HepG2 (cell line): ENCODE measurements around the gene REM2. TPM values are rescaled to one million over a fixed set of nuclear protein-coding genes. Genes with fewer than 3 reads are reported as not detected.

Source experiments
- FOSL2 ChIP-seq: sonication (generic); formaldehyde crosslinking; IDR thresholded peaks from 2 replicates; pipeline ENCODE4 v1.4.0; 2020; ENCODE audit warnings: missing genetic modification reagents
- FOXA3 ChIP-seq: IDR thresholded peaks from 2 replicates; pipeline ENCODE4 v1.6.1; 2016; ENCODE audit warnings: missing genetic modification reagents, missing compliant biosample characterization
- IRF2 ChIP-seq: IDR thresholded peaks from 2 replicates; pipeline ENCODE4 v1.6.1; 2018; ENCODE audit warnings: missing genetic modification reagents, missing compliant biosample characterization
- LCORL ChIP-seq, 2 experiments: fragments of 450-650 bp in 1 of 2; sonication (generic) in 1 of 2; formaldehyde crosslinking in 1 of 2; IDR thresholded peaks; 2 replicates each; pipeline versions ENCODE4 v1.5.0 to v1.6.1; 2017 to 2020; ENCODE audit warnings: antibody characterized with exemption in 1 of 2, missing genetic modification reagents in 1 of 2
- MTA3 ChIP-seq: sonication (generic); formaldehyde crosslinking; IDR thresholded peaks from 2 replicates; pipeline ENCODE4 v1.4.0; 2020; ENCODE audit warnings: missing genetic modification reagents
- RBM39 ChIP-seq: fragments of 200-400 bp; formaldehyde crosslinking; IDR thresholded peaks from one replicate; pipeline ENCODE4 v1.6.1; 2018; ENCODE audit warnings: antibody characterized with exemption, mild to moderate bottlenecking, low read depth, low read length; ENCODE audit not compliant: poor library complexity, severe bottlenecking
- RXRB ChIP-seq: IDR thresholded peaks from 2 replicates; pipeline ENCODE4 v1.6.1; 2016; ENCODE audit warnings: borderline replicate concordance, missing genetic modification reagents, missing compliant biosample characterization
- SKI ChIP-seq: fragments of 450-650 bp; IDR thresholded peaks from one replicate; pipeline ENCODE4 v1.6.1; 2018; ENCODE audit warnings: mild to moderate bottlenecking; ENCODE audit not compliant: partially characterized antibody
- ZNF335 ChIP-seq: sonication (generic); formaldehyde crosslinking; IDR thresholded peaks from 2 replicates; pipeline ENCODE4 v1.4.0; 2020; ENCODE audit warnings: missing genetic modification reagents
- polyA plus RNA-seq, 8 experiments: library from polyadenylated mRNA; depleted of rRNA in 3 of 8; stranded (reverse) in 7 of 8; unstranded in 1 of 8; fragments of >200 nt; fragmentation: Illumina TruSeq in 4 of 8; extraction: Trizol in 4 of 8; gene quantifications; 2 replicates each; pipeline versions ENCODE4 v1.2.1 to v1.2.3, GENCODE V29; 2011 to 2016; ENCODE audit warnings: low read depth in 4 of 8, missing spikeins in 1 of 8, mixed read lengths in 1 of 8; ENCODE audit not compliant: insufficient read depth in 1 of 8
- total RNA-seq, 5 experiments: library from RNA; depleted of rRNA; stranded (reverse); fragments of >200 nt; fragmentation: Illumina TruSeq; extraction: Trizol; gene quantifications; 2 replicates each; pipeline ENCODE4 v1.2.3, GENCODE V29; 2016; ENCODE audit warnings: low read depth in 1 of 5
- TF ChIP-seq, protein P1 (sequence below): sonication (generic); formaldehyde crosslinking; IDR thresholded peaks from 2 replicates; pipeline ENCODE4 v1.5.1; 2020; ENCODE audit warnings: mild to moderate bottlenecking, missing genetic modification reagents, moderate library complexity
- TF ChIP-seq, protein P2 (sequence below): IDR thresholded peaks from 2 replicates; pipeline ENCODE4 v1.6.1; 2016; ENCODE audit warnings: mild to moderate bottlenecking
- TF ChIP-seq, protein P3 (sequence below): sonication (generic); formaldehyde crosslinking; IDR thresholded peaks from 2 replicates; pipeline ENCODE4 v1.4.0; 2020; ENCODE audit warnings: mild to moderate bottlenecking, missing genetic modification reagents, borderline replicate concordance
- TF ChIP-seq, protein P4 (sequence below): sonication (generic); formaldehyde crosslinking; IDR thresholded peaks from 2 replicates; pipeline ENCODE4 v1.4.0; 2020; ENCODE audit warnings: mild to moderate bottlenecking, missing genetic modification reagents

The REM2 gene
- total and polyA plus RNA-seq, 2 of the 13 experiments (the other 11 are each of a cell fraction or from before 2014, with no cell fraction given), result 0.20 TPM; not detected in 1

DNA sequence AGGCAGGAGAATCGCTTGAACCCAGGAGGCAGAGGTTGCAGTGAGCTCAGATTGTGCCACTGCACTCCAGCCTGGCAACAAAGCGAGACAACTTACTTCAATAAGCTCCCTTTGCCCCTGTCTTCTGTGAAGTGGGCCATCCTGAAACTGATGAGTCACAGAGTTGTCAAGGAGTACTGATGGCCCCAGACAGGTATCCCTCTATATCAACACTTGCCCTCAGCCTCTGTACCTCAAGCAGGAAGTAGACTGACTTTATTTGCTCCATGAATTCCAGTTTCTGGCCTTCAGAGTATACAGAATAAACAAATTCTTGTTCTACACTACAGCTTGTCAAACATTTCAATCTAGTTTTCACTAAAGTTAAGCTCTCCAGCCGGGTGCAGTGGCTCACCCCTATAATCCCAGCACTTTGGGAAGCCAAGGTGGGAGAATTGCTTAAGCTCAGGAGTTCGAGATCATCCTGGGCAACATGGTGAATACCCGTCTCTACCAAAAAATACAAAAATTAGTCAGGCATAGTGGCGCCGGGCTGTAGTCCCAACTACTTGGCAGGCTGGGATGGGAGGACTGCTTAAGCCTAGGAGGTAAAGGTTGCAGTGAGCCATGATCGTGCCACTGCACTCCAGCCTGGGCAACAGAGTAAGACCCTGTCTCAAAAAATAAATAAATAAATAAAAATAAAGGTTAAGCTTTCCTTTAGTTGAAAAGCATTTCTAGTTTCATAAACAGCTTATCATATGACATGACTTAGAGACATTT is 27.9 kb upstream of the REM2 start (continued):
- TF ChIP-seq, protein P1, sequence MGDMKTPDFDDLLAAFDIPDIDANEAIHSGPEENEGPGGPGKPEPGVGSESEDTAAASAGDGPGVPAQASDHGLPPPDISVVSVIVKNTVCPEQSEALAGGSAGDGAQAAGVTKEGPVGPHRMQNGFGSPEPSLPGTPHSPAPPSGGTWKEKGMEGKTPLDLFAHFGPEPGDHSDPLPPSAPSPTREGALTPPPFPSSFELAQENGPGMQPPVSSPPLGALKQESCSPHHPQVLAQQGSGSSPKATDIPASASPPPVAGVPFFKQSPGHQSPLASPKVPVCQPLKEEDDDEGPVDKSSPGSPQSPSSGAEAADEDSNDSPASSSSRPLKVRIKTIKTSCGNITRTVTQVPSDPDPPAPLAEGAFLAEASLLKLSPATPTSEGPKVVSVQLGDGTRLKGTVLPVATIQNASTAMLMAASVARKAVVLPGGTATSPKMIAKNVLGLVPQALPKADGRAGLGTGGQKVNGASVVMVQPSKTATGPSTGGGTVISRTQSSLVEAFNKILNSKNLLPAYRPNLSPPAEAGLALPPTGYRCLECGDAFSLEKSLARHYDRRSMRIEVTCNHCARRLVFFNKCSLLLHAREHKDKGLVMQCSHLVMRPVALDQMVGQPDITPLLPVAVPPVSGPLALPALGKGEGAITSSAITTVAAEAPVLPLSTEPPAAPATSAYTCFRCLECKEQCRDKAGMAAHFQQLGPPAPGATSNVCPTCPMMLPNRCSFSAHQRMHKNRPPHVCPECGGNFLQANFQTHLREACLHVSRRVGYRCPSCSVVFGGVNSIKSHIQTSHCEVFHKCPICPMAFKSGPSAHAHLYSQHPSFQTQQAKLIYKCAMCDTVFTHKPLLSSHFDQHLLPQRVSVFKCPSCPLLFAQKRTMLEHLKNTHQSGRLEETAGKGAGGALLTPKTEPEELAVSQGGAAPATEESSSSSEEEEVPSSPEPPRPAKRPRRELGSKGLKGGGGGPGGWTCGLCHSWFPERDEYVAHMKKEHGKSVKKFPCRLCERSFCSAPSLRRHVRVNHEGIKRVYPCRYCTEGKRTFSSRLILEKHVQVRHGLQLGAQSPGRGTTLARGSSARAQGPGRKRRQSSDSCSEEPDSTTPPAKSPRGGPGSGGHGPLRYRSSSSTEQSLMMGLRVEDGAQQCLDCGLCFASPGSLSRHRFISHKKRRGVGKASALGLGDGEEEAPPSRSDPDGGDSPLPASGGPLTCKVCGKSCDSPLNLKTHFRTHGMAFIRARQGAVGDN (CRISPR knock-in tag), result no peak
- TF ChIP-seq RXRB (CRISPR knock-in tag) (peak; percentile 43; the same call in 1 of the 2 replicates), MTA3 (no peak), SKI (peak; percentile 48), ZNF335 (CRISPR knock-in tag) (peak; percentile 58; the same call in 1 of the 2 replicates), IRF2 (CRISPR knock-in tag) (peak; percentile 42; the same call in 1 of the 2 replicates), FOSL2 (CRISPR knock-in tag) (peak; percentile 87), RBM39 (no peak), FOXA3 (CRISPR knock-in tag) (peak; percentile 47; the same call in 1 of the 2 replicates), LCORL (IDR thresholded peaks at IDR 0.05) (no peak), LCORL (CRISPR knock-in tag; IDR thresholded peaks at IDR 0.05) (peak; percentile 68)
- TF ChIP-seq, protein P2, sequence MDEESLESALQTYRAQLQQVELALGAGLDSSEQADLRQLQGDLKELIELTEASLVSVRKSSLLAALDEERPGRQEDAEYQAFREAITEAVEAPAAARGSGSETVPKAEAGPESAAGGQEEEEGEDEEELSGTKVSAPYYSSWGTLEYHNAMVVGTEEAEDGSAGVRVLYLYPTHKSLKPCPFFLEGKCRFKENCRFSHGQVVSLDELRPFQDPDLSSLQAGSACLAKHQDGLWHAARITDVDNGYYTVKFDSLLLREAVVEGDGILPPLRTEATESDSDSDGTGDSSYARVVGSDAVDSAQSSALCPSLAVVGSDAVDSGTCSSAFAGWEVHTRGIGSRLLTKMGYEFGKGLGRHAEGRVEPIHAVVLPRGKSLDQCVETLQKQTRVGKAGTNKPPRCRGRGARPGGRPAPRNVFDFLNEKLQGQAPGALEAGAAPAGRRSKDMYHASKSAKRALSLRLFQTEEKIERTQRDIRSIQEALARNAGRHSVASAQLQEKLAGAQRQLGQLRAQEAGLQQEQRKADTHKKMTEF (CRISPR knock-in tag), result peak; percentile 50; the same call in 1 of the 2 replicates
- TF ChIP-seq, protein P3, sequence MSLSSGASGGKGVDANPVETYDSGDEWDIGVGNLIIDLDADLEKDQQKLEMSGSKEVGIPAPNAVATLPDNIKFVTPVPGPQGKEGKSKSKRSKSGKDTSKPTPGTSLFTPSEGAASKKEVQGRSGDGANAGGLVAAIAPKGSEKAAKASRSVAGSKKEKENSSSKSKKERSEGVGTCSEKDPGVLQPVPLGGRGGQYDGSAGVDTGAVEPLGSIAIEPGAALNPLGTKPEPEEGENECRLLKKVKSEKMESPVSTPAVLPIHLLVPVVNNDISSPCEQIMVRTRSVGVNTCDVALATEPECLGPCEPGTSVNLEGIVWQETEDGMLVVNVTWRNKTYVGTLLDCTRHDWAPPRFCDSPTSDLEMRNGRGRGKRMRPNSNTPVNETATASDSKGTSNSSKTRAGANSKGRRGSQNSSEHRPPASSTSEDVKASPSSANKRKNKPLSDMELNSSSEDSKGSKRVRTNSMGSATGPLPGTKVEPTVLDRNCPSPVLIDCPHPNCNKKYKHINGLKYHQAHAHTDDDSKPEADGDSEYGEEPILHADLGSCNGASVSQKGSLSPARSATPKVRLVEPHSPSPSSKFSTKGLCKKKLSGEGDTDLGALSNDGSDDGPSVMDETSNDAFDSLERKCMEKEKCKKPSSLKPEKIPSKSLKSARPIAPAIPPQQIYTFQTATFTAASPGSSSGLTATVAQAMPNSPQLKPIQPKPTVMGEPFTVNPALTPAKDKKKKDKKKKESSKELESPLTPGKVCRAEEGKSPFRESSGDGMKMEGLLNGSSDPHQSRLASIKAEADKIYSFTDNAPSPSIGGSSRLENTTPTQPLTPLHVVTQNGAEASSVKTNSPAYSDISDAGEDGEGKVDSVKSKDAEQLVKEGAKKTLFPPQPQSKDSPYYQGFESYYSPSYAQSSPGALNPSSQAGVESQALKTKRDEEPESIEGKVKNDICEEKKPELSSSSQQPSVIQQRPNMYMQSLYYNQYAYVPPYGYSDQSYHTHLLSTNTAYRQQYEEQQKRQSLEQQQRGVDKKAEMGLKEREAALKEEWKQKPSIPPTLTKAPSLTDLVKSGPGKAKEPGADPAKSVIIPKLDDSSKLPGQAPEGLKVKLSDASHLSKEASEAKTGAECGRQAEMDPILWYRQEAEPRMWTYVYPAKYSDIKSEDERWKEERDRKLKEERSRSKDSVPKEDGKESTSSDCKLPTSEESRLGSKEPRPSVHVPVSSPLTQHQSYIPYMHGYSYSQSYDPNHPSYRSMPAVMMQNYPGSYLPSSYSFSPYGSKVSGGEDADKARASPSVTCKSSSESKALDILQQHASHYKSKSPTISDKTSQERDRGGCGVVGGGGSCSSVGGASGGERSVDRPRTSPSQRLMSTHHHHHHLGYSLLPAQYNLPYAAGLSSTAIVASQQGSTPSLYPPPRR, result peak; percentile 65; the same call in 1 of the 2 replicates
- TF ChIP-seq, protein P4, sequence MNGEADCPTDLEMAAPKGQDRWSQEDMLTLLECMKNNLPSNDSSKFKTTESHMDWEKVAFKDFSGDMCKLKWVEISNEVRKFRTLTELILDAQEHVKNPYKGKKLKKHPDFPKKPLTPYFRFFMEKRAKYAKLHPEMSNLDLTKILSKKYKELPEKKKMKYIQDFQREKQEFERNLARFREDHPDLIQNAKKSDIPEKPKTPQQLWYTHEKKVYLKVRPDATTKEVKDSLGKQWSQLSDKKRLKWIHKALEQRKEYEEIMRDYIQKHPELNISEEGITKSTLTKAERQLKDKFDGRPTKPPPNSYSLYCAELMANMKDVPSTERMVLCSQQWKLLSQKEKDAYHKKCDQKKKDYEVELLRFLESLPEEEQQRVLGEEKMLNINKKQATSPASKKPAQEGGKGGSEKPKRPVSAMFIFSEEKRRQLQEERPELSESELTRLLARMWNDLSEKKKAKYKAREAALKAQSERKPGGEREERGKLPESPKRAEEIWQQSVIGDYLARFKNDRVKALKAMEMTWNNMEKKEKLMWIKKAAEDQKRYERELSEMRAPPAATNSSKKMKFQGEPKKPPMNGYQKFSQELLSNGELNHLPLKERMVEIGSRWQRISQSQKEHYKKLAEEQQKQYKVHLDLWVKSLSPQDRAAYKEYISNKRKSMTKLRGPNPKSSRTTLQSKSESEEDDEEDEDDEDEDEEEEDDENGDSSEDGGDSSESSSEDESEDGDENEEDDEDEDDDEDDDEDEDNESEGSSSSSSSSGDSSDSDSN (CRISPR knock-in tag), result no peak
